ENCODE measurements around the gene RC3H1. TPM values are rescaled to one million over a fixed set of nuclear protein-coding genes. Genes with fewer than 3 reads are reported as not detected.
A peak's percentile ranks its signal among the peaks of the same experiment; 100 is the strongest.

The RC3H1 gene
- total and polyA plus RNA-seq, 9 of the 15 experiments (the other 6 are each of a cell fraction or from before 2014, with no cell fraction given), result 2.4 to 31.7 (median 12.4) TPM

- TF ChIP-seq ZBTB40 (IDR thresholded peaks at IDR 0.05) (0 out of 2 replicates have a peak, but pooled peaks have one; percentile 15), ZBTB40 (CRISPR knock-in tag; IDR thresholded peaks at IDR 0.05) (no peak)
Measured at GRCh38 chr1:174022976-174023277, 770 bp upstream of the RC3H1 start (continued).

Measured in K562 (cell line).